Transverse colon (tissue), 4 donors: Measurements from ENCODE around the gene IMPG2.

ENCODE experiments used
- EP300 ChIP-seq: sonication (generic); formaldehyde crosslinking; IDR thresholded peaks from one replicate; pipeline ENCODE4 v1.6.1; 2017; ENCODE audit warnings: antibody characterized with exemption, low read depth
- POLR2A ChIP-seq: fragments of 450-650 bp; IDR thresholded peaks from one replicate; pipeline ENCODE4 v1.6.1; 2016; ENCODE audit warnings: antibody characterized with exemption, mild to moderate bottlenecking, moderate library complexity
- POLR2AphosphoS5 ChIP-seq, 3 donors: sonication (generic); formaldehyde crosslinking; IDR thresholded peaks; one replicate each; pipeline ENCODE4 v1.6.1; 2016; ENCODE audit warnings: antibody characterized with exemption in 3 of 3
- TF ChIP-seq, protein P1 (sequence below), 5 experiments: fragments of 200-600 bp in 3 of 5; fragments of 450-650 bp in 2 of 5; sonication (generic) in 3 of 5; IDR thresholded peaks; 1 replicate in 2 of 5; 2 replicates in 3 of 5; pipeline ENCODE4 v1.5.1; 2016 to 2017; ENCODE audit warnings: antibody characterized with exemption in 5 of 5, inconsistent platforms in 3 of 5, mild to moderate bottlenecking in 2 of 5, moderate library complexity in 1 of 5

DNA sequence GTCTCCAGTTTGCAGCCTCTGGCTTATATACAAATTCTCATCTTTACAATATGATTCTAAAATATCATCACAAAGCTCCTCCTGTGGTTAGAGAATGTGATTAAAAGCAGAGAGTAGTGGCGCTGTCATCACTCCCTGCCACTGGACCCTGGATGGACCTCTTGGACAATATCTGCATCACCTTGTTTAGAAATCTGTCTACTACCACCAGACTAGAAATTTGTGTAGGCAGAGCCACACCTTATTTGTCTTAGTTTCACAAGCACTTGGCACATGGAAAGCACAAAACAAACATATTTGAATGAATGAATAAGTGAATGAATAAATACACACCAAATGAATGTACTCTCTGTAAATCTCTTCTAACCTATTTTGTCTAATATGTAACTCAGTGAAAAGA, 68.1 kb downstream of the IMPG2 start:
- TF ChIP-seq, protein P1, sequence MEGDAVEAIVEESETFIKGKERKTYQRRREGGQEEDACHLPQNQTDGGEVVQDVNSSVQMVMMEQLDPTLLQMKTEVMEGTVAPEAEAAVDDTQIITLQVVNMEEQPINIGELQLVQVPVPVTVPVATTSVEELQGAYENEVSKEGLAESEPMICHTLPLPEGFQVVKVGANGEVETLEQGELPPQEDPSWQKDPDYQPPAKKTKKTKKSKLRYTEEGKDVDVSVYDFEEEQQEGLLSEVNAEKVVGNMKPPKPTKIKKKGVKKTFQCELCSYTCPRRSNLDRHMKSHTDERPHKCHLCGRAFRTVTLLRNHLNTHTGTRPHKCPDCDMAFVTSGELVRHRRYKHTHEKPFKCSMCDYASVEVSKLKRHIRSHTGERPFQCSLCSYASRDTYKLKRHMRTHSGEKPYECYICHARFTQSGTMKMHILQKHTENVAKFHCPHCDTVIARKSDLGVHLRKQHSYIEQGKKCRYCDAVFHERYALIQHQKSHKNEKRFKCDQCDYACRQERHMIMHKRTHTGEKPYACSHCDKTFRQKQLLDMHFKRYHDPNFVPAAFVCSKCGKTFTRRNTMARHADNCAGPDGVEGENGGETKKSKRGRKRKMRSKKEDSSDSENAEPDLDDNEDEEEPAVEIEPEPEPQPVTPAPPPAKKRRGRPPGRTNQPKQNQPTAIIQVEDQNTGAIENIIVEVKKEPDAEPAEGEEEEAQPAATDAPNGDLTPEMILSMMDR (IDR thresholded peaks at IDR 0.05) = no peak
- no peak for TF ChIP-seq POLR2AphosphoS5 (IDR thresholded peaks at IDR 0.05)
- no peak for TF ChIP-seq POLR2A
- no peak for TF ChIP-seq EP300
